Fibroblast of lung (primary cell): Measurements from ENCODE around the gene PPP1R12A.

Experiments used
- CTCF ChIP-seq, 2 donors: IDR thresholded peaks in 1 of 2; conservative IDR thresholded peaks in 1 of 2; 1 replicate in 1 of 2; 2 replicates in 1 of 2; pipeline ENCODE4 v1.5.1; 2011 to 2012; ENCODE audit warnings: low read length in 2 of 2, control low read depth in 1 of 2, inconsistent platforms in 1 of 2, low read depth in 1 of 2, mild to moderate bottlenecking in 1 of 2
- EZH2 ChIP-seq: IDR thresholded peaks from 2 replicates; pipeline ENCODE4 v1.5.1; 2012; ENCODE audit warnings: low read length, control low read depth, mild to moderate bottlenecking; ENCODE audit errors: missing control alignments

DNA sequence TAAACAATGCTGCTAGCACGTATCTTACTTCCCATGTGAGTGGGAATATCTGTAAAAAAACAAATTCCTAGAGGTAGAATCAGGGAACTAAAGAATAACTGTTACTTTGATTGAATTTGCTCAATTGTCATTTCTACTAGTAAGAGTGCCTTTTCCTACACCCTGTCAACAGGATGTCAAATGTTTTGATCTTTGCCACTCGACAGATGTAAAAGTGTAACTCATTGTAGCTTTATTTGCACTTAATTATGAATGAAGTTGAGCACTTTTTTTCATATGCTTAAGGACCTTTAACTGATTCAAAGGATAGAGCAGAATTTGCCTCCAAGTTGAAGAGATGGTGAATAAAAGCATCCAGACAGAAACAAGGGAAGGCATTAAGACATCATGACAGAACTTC lies 104.5 kb downstream of the PPP1R12A start:
- no peak for TF ChIP-seq CTCF (conservative IDR thresholded peaks at IDR 0.05 in 1 of 2, IDR thresholded peaks at IDR 0.05 in 1 of 2; ENCODE audit: low read depth in 1 of 2, low read length in 2 of 2)
- no peak for TF ChIP-seq EZH2
